SK-N-MC (cell line): ENCODE data around the gene OR2V2.
"Not testable (repeated sequence)": the region's sequence is repeated elsewhere in the genome, so short reads cannot be mapped to it uniquely, and the experiment has no call there.

Source experiments
- EZH2 ChIP-seq: fragments of 200-600 bp; sonication (generic); IDR thresholded peaks from one replicate; pipeline ENCODE4 v1.6.1; 2017; ENCODE audit warnings: antibody characterized with exemption
- POLR2AphosphoS5 ChIP-seq: IDR thresholded peaks from 2 replicates; pipeline ENCODE4 v1.6.1; 2012; ENCODE audit warnings: mild to moderate bottlenecking, low read depth, low read length, borderline replicate concordance

- not testable (repeated sequence) for TF ChIP-seq EZH2, POLR2AphosphoS5
These were observed 45.3 kb upstream of the OR2V2 start for GRCh38 chr5:181101930-181102674.
